ENCODE data around the gene CRAMP1. TPM values are rescaled to one million over a fixed set of nuclear protein-coding genes. Genes with fewer than 3 reads are reported as not detected.

The CRAMP1 gene
- total RNA-seq, 1 donor from 2014 or later, result 11.7 TPM

DNA sequence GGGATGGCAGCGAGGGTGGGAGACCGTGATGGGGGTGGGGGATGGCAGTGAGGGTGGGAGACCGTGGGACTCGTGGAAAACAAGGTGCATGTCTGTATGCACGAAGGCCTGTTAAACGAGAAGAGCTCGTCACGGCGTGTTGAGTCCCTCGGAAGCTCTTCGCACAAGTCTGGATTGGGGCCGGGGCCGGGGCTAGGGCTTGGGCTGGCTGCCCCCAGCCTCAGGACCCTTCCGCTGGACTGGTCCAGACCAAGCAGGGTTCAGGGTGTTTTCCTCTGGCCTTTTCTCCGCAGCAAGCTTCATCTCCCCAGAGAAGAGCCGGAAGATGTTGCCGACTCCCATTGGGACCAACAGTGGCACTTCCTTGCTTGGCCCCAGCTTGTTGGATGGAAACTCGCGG is 58.2 kb downstream of the CRAMP1 start:
- peaks cover 46% of the 10 kb centered on the region for H3K36me3 Mint-ChIP-seq
- no peaks in the 10 kb centered on the region for H3K4me1 Mint-ChIP-seq
- H3K36me3 ChIP-seq, result no peaks in the 10 kb centered on the region

GRCh38 chr16:1670866-1671265 is 58.7 kb downstream of the CRAMP1 start:
- no peak for DNase-seq (ENCODE audit: low spot score)
- Histone ChIP-seq H3K4me1 (no peaks in the 10 kb centered on the region), H3K36me3 (no peaks in the 10 kb centered on the region), H3K79me2 (ENCODE audit: low read depth) (no peaks in the 10 kb centered on the region), H3K4me2 (no peak overlapping the region), H3K27ac (no peak overlapping the region), H3K4me3 (no peak overlapping the region), H4K20me1 (ENCODE audit: low read depth) (no peaks in the 10 kb centered on the region), H3K9ac (no peak overlapping the region), H3K27me3 (no peaks in the 10 kb centered on the region), H3F3A (ENCODE audit: low read depth) (no peaks in the 10 kb centered on the region), H3K9me3 (ENCODE audit: low read depth) (no peaks in the 10 kb centered on the region), H2AFZ (replicated peaks) (no peak overlapping the region)
- peaks cover 3% of the 10 kb centered on the region for H3K27me3 Mint-ChIP-seq (ENCODE audit: insufficient read depth, low read depth)
- no peaks in the 10 kb centered on the region for H3K9me3 Mint-ChIP-seq
- H3K4me3 Mint-ChIP-seq, result no peak overlapping the region
- no peaks in the 10 kb centered on the region for H3K4me1 Mint-ChIP-seq
- no peak overlapping the region for H3K27ac Mint-ChIP-seq
- TF ChIP-seq CTCF (IDR thresholded peaks at IDR 0.05) (no peak), EZH2 (IDR thresholded peaks at IDR 0.05) (no peak), EZH2phosphoT487 (IDR thresholded peaks at IDR 0.05) (no peak)
- H3K36me3 Mint-ChIP-seq, result peaks cover 49% of the 10 kb centered on the region

More for the DNA sequence above, 58.2 kb downstream of the CRAMP1 start:
- H3K4me3 Mint-ChIP-seq, result no peak overlapping the region
- Histone ChIP-seq H3K27me3 (no peaks in the 10 kb centered on the region), H3K27ac (no peak overlapping the region), H3K9me3 (ENCODE audit: low read depth) (no peaks in the 10 kb centered on the region), H4K20me1 (ENCODE audit: low read depth) (no peaks in the 10 kb centered on the region), H3K79me2 (ENCODE audit: low read depth) (no peaks in the 10 kb centered on the region), H3K4me1 (no peaks in the 10 kb centered on the region), H3K9ac (no peak overlapping the region), H3K4me3 (no peak overlapping the region), H2AFZ (replicated peaks) (no peak overlapping the region), H3K4me2 (no peak overlapping the region), H3F3A (ENCODE audit: low read depth) (no peaks in the 10 kb centered on the region)
- TF ChIP-seq EZH2phosphoT487 (IDR thresholded peaks at IDR 0.05) (no peak), CTCF (IDR thresholded peaks at IDR 0.05) (no peak), EZH2 (IDR thresholded peaks at IDR 0.05) (no peak)
- H3K9me3 Mint-ChIP-seq, result no peaks in the 10 kb centered on the region
- no peak for DNase-seq (ENCODE audit: low spot score)
- H3K27me3 Mint-ChIP-seq (ENCODE audit: insufficient read depth, low read depth), result peaks cover 3% of the 10 kb centered on the region
- no peak overlapping the region for H3K27ac Mint-ChIP-seq

DNA sequence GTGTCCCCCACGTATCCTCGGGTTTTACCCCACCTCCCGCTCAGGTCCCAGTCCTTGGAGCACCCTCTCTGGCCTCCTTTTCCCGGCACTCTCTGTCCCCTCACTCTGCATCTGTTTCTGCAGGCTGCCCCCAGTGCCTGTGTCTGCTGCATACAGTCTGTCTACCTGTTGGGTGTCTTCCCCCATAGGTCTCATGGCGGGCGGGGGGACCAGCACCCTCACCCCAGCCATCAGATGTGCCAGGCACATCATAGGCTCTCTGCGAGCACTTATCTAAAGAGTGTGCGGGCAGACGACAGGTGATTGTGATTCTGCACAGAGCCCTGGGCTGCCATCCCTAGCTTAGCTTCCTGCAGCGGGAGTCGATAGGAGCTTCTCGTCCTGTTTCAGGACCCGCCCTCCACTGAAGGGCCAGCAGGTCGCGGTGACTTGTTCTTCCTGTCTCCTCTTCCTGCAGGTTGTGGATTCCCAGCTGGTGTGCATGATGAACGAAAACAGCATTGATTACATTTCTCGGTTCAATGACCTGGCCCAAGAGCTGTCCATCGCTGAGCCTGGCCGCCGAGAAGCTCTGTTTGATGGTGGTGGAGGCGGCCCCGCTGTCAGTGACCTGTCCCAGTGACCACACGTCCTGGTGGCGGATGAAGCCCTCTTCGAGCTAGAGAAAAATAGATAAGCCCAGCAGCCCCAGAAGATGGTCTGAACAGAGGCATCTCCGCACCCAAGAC is 61.4 kb downstream of the CRAMP1 start:
- no peak overlapping the region for H3K4me3 ChIP-seq
- H3K36me3 ChIP-seq, result no peaks in the 10 kb centered on the region
- H3K9me3 Mint-ChIP-seq, result no peaks in the 10 kb centered on the region

More for the DNA sequence above, 61.4 kb downstream of the CRAMP1 start:
- no peaks in the 10 kb centered on the region for H3K27me3 ChIP-seq
- no peak overlapping the region for H3K27ac Mint-ChIP-seq
- H3F3A ChIP-seq (ENCODE audit: low read depth), result peaks cover 11% of the 10 kb centered on the region
- H2AFZ ChIP-seq (replicated peaks), result no peak overlapping the region
- H3K9me3 ChIP-seq (ENCODE audit: low read depth), result no peaks in the 10 kb centered on the region
- H3K4me3 Mint-ChIP-seq, result no peak overlapping the region
- no peak for DNase-seq (ENCODE audit: low spot score)
- peaks cover 4% of the 10 kb centered on the region for H3K4me1 ChIP-seq
- TF ChIP-seq EZH2phosphoT487 (IDR thresholded peaks at IDR 0.05) (no peak), CTCF (IDR thresholded peaks at IDR 0.05) (no peak), EZH2 (IDR thresholded peaks at IDR 0.05) (no peak)
- peaks cover 44% of the 10 kb centered on the region for H3K36me3 Mint-ChIP-seq
- H3K27me3 Mint-ChIP-seq (ENCODE audit: insufficient read depth, low read depth), result peaks cover 5% of the 10 kb centered on the region
- H3K4me2 ChIP-seq, result no peak overlapping the region
- peaks cover 15% of the 10 kb centered on the region for H4K20me1 ChIP-seq (ENCODE audit: low read depth)
- H3K9ac ChIP-seq, result no peak overlapping the region
- peaks cover 10% of the 10 kb centered on the region for H3K79me2 ChIP-seq (ENCODE audit: low read depth)
- no peaks in the 10 kb centered on the region for H3K4me1 Mint-ChIP-seq
- H3K27ac ChIP-seq, result no peak overlapping the region

All from neural progenitor cell (in vitro differentiated cells).